Renal cortical epithelial cell (primary cell): ENCODE measurements around the gene GJA4. TPM values are rescaled to one million over a fixed set of nuclear protein-coding genes. Genes with fewer than 3 reads are reported as not detected.

Source experiments
- DNase-seq: peaks from one replicate; pipeline ENCODE4 v3.0.0-alpha.2; 2011; ENCODE audit warnings: low read depth
- total RNA-seq: library from RNA; depleted of rRNA; stranded (reverse); fragments of >200 nt; gene quantifications from 2 replicates; pipeline ENCODE4 v1.2.3, GENCODE V29; 2014

The GJA4 gene
- total RNA-seq, 1 donor from 2014 or later = not detected

- no peak for DNase-seq
These were observed 46.9 kb downstream of the GJA4 start for GRCh38 chr1:34839526-34840305.

GRCh38 chr1:34840426-34840825 lies 47.6 kb downstream of the GJA4 start:
- DNase-seq = no peak

GRCh38 chr1:34842073-34842472 lies 49.3 kb downstream of the GJA4 start:
- no peak for DNase-seq

GRCh38 chr1:34842952-34843371 lies 50.2 kb downstream of the GJA4 start:
- DNase-seq = no peak

DNA sequence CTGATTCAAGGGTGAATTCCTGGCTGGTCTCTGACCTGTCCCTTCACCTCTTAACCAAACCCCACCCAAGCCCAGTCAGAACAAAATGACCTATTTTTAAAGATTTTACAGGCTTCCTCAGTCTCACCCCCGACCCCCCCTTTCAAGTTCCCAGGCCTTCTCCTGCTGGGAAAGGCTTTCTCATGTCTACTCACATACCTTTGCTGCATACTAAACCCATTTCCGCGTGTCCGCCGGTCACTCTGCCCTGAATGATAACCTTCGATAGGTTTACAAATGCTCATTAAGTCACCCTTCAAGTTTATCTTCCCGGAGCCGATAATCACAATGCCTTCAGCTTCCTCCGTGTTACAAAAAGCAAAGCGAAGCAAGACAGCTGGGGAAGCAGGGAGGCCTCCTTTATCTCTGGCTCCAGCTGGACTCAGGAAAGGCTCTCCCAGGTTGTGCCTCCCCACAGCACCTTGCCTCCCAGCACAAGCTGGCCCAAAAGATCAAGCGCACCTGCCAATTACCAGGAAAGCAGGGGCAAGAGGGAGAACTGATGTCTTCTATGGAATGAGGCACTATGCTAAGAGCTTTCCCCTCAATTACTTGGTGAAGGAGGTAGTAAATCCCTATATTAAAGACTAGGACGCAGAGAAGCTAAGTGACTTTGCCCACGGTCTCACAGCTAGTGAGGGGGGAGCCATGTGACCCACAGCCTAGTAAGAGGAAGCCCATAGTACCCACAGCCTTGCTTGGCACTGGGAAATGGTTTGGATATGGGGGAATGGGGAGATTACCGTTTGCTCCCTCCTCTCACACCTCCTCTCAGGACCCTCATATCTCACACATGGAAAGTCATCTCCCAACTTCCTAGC lies 50.8 kb downstream of the GJA4 start:
- DNase-seq = no peak

DNA sequence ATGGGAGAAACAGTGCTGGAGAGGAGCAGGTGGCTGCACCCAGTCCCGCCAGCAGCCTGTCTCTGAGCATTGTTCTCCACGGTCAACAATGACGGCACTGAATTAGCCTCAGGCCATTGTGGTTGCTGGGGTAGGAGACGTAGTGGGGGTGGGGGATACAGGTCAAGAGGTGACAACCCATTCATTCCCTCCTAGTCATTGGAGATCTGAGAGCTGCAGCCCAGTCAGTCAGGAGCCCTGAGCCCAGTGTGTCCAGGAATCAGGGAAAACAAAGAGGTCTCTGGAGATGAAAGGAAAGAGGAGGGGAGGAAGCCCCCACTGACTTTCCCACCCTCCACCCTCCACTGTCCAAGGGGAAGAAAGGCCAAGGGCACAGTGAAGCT lies 51.4 kb downstream of the GJA4 start:
- peak; percentile 45 for DNase-seq

Other genes starting within 250 kb of the GJA4 start
- gene GJB5, start 38.0 kb upstream of the GJA4 start, total RNA-seq = 0.20 and 1.0 TPM in 2 replicates
- 9.0 and 15.5 TPM in 2 replicates for gene GJB4, start 33.3 kb upstream of the GJA4 start, total RNA-seq
- 8.5 and 33.2 TPM in 2 replicates for gene GJB3, start 11.8 kb upstream of the GJA4 start, total RNA-seq
- gene SMIM12, start 66.8 kb downstream of the GJA4 start, total RNA-seq = 40.1 and 46.4 TPM in 2 replicates
- gene DLGAP3, start 136.7 kb downstream of the GJA4 start, total RNA-seq = 0.05 TPM in 1 of 2 replicates, not detected in the other
- gene TMEM35B, start 192.3 kb downstream of the GJA4 start, total RNA-seq = 32.6 and 73.6 TPM in 2 replicates
- gene ZMYM6, start 238.9 kb downstream of the GJA4 start, total RNA-seq = 11.1 and 20.2 TPM in 2 replicates